ENCODE measurements around the gene NDUFV1. TPM values are rescaled to one million over a fixed set of nuclear protein-coding genes. Genes with fewer than 3 reads are reported as not detected.
"Not testable (repeated sequence)": the region's sequence is repeated elsewhere in the genome, so short reads cannot be mapped to it uniquely, and the experiment has no call there.

The NDUFV1 gene
- polyA plus RNA-seq, 2 of the 4 experiments (the other 2 are of a cell fraction), result 95.1 to 163 TPM

DNA sequence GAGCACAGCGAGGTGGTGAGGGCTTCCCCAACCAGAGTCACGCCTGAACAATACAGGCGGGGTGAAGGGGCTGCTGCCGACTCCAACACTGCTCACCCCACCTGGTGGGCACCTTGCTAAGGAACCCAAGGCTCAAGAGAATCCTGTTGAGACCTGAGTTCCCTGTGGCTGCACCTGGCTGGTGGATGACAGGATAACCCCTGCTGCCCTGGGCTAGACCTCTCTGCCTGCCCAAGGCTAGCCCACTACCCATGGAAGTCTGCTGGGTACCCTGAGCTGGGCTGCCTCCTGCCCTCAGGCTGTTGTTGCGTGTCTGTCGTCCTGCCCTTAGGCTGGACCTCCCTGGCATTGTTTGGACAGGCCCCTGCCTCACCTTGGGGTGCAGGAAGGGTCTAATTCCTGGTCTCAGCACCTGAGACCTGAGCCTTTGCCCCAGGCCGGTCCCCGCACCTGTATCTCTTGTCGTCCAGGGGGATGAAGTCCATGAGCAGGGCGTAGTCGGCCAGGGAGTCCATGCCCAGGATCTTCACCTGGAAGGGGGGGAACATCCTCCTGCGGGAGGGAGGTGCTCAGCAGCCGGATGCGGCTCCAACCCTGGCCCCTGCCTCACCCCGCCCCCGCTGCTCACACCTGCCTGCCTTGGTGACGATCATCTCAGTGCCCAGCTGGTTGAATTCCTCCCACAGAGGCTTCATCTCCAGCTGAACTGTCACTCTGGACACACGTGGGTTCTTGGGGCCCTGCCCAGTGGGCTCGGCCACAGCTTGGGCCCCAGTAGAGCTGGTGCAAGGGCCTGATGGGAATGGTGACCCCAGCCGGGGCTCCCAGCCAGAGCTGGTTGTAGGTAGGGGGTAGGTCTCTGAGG is 27.9 kb downstream of the NDUFV1 start (continued):
- TF ChIP-seq ZSCAN20 (CRISPR knock-in tag; IDR thresholded peaks at IDR 0.05) (no peak), NFE2L2 (conservative IDR thresholded peaks at IDR 0.05; ENCODE audit: low read length) (no peak), FOXS1 (CRISPR knock-in tag; IDR thresholded peaks at IDR 0.05) (no peak)

DNA sequence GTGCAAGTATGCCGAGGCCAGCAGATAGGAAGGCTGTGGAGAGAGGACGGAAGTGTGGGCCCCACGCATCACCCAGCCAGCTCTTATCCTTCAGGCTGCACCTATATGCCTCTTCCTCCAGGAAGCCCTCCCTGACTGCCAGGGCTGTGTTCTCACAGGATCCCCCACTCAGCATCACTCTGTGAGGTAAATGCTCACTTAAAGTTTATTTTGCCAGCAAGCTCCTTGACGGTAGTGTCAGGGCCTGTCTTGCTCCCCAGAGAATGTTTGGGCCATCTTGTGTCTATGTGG is 28.4 kb downstream of the NDUFV1 start:
- H3K9me3 ChIP-seq, result no peaks in the 10 kb centered on the region
- no peak overlapping the region for H3K4me2 ChIP-seq
- DNase-seq (ENCODE audit: low read depth in 1 of 2, low spot score in 1 of 2) (no peak), ATAC-seq (no peak), FAIRE-seq (no peak)
- peaks cover 6% of the 10 kb centered on the region; the same call in 2 of the 3 replicates for H3K4me1 ChIP-seq
- TF ChIP-seq ZFP36 (IDR thresholded peaks at IDR 0.05; ENCODE audit: borderline replicate concordance, partially characterized antibody) (peak; percentile 92), MYC (IDR thresholded peaks at IDR 0.05; ENCODE audit: borderline replicate concordance, low read length) (no peak), BHLHE40 (IDR thresholded peaks at IDR 0.05; ENCODE audit: low read depth, low read length) (no peak)
- no peak overlapping the region for H3K4me3 ChIP-seq
- WGBS (ENCODE audit: missing lambda C conversion rate), result 89% methylated on average over 4 of the region's 4 CpGs
- no peak overlapping the region for H3K27ac ChIP-seq
- ChIA-PET CTCF (interaction anchor here (1.0 to 14.1 kb wide), 9 partner anchors 7 to 79 kb away, joined by 3 to 181 read pairs (median 10); partner anchors contain the start of gene ACY3), POLR2A (no interaction called here)

DNA sequence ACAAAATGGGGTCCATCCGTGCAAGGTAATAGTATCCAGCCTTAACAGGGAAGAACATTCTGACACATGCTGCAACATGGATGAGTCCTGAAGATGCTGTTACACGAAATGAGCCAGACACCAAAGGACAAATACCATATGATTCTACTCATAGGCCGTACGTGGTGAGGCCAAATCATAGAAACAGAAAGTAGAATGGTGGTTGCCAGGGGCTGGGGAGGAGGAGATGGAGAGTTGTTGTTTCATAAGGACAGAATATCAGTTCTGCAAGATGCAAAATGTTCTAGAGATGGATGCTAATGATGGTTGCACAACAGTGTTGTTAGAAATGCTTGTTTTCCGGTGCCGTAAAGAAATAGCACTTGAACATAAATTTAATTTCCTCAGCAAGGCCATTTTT is 30.2 kb downstream of the NDUFV1 start:
- Histone ChIP-seq H3K4me1 (no peaks in the 10 kb centered on the region), H3K27ac (no peak overlapping the region), H3K4me3 (no peak overlapping the region), H3K4me2 (no peak overlapping the region), H3K9me3 (no peaks in the 10 kb centered on the region)
- TF ChIP-seq CHD4 (IDR thresholded peaks at IDR 0.05; ENCODE audit: borderline replicate concordance) (no peak), CBX8 (IDR thresholded peaks at IDR 0.05) (no peak), BHLHE40 (IDR thresholded peaks at IDR 0.05; ENCODE audit: low read depth, low read length) (no peak), ZSCAN20 (CRISPR knock-in tag; IDR thresholded peaks at IDR 0.05) (no peak), ESRRA (IDR thresholded peaks at IDR 0.05; ENCODE audit: borderline replicate concordance, low read length) (no peak), EHMT2 (IDR thresholded peaks at IDR 0.05; ENCODE audit: low read depth) (no peak), PHF8 (IDR thresholded peaks at IDR 0.05; ENCODE audit: borderline replicate concordance, low read depth) (no peak), TP53 (CRISPR knock-in tag; IDR thresholded peaks at IDR 0.05) (no peak), NFE2L2 (conservative IDR thresholded peaks at IDR 0.05; ENCODE audit: low read length) (no peak), HEYL (CRISPR knock-in tag; IDR thresholded peaks at IDR 0.05) (no peak), FOXS1 (CRISPR knock-in tag; IDR thresholded peaks at IDR 0.05) (no peak)
- TF ChIP-seq, protein P1, sequence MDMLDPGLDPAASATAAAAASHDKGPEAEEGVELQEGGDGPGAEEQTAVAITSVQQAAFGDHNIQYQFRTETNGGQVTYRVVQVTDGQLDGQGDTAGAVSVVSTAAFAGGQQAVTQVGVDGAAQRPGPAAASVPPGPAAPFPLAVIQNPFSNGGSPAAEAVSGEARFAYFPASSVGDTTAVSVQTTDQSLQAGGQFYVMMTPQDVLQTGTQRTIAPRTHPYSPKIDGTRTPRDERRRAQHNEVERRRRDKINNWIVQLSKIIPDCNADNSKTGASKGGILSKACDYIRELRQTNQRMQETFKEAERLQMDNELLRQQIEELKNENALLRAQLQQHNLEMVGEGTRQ (IDR thresholded peaks at IDR 0.05), result no peak
- TF ChIP-seq, protein P2, sequence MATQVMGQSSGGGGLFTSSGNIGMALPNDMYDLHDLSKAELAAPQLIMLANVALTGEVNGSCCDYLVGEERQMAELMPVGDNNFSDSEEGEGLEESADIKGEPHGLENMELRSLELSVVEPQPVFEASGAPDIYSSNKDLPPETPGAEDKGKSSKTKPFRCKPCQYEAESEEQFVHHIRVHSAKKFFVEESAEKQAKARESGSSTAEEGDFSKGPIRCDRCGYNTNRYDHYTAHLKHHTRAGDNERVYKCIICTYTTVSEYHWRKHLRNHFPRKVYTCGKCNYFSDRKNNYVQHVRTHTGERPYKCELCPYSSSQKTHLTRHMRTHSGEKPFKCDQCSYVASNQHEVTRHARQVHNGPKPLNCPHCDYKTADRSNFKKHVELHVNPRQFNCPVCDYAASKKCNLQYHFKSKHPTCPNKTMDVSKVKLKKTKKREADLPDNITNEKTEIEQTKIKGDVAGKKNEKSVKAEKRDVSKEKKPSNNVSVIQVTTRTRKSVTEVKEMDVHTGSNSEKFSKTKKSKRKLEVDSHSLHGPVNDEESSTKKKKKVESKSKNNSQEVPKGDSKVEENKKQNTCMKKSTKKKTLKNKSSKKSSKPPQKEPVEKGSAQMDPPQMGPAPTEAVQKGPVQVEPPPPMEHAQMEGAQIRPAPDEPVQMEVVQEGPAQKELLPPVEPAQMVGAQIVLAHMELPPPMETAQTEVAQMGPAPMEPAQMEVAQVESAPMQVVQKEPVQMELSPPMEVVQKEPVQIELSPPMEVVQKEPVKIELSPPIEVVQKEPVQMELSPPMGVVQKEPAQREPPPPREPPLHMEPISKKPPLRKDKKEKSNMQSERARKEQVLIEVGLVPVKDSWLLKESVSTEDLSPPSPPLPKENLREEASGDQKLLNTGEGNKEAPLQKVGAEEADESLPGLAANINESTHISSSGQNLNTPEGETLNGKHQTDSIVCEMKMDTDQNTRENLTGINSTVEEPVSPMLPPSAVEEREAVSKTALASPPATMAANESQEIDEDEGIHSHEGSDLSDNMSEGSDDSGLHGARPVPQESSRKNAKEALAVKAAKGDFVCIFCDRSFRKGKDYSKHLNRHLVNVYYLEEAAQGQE (IDR thresholded peaks at IDR 0.05), result no peak
- TF ChIP-seq, protein P3, sequence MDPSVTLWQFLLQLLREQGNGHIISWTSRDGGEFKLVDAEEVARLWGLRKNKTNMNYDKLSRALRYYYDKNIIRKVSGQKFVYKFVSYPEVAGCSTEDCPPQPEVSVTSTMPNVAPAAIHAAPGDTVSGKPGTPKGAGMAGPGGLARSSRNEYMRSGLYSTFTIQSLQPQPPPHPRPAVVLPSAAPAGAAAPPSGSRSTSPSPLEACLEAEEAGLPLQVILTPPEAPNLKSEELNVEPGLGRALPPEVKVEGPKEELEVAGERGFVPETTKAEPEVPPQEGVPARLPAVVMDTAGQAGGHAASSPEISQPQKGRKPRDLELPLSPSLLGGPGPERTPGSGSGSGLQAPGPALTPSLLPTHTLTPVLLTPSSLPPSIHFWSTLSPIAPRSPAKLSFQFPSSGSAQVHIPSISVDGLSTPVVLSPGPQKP (IDR thresholded peaks at IDR 0.05; ENCODE audit: low read depth, low read length), result no peak
- TF ChIP-seq, protein P4, sequence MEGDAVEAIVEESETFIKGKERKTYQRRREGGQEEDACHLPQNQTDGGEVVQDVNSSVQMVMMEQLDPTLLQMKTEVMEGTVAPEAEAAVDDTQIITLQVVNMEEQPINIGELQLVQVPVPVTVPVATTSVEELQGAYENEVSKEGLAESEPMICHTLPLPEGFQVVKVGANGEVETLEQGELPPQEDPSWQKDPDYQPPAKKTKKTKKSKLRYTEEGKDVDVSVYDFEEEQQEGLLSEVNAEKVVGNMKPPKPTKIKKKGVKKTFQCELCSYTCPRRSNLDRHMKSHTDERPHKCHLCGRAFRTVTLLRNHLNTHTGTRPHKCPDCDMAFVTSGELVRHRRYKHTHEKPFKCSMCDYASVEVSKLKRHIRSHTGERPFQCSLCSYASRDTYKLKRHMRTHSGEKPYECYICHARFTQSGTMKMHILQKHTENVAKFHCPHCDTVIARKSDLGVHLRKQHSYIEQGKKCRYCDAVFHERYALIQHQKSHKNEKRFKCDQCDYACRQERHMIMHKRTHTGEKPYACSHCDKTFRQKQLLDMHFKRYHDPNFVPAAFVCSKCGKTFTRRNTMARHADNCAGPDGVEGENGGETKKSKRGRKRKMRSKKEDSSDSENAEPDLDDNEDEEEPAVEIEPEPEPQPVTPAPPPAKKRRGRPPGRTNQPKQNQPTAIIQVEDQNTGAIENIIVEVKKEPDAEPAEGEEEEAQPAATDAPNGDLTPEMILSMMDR (IDR thresholded peaks at IDR 0.05), result no peak
- FAIRE-seq (no peak), ATAC-seq (no peak), DNase-seq (ENCODE audit: low read depth in 1 of 2, low spot score in 1 of 2) (no peak)
- POLR2A ChIA-PET, result no interaction called here
- 66% methylated on average over 6 of the region's 6 CpGs for WGBS (ENCODE audit: missing lambda C conversion rate)
- CTCF ChIA-PET, result interaction anchor here (1.8 to 6.0 kb wide), 5 partner anchors 9 to 55 kb away, joined by 4 to 29 read pairs (median 18); partner anchors contain the start of gene ACY3

DNA sequence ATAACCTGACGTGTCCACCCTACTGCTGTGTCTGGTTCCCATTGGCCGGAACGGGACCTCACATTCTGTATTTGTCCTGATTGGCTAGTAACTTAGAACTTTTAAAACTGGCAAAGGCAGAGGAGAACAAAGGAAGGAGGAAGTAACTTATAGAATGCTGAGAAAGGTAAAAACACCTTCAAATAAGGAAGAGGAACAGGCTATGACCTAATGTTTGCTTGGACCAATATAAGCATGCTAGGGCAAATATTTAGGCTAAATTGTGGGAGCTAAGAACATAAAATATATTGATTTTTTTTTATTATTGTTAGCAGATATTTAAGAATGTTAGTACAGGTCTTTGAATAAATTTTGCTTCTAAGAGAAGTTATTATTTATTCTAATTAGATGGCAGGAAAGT is 30.7 kb downstream of the NDUFV1 start:
- H3K4me3 ChIP-seq; FAIRE-seq; H3K9me3 ChIP-seq; H3K27ac ChIP-seq; H3K4me2 ChIP-seq; ATAC-seq; H3K4me1 ChIP-seq; POLR2A ChIA-PET; DNase-seq (ENCODE audit: low read depth in 1 of 2, low spot score in 1 of 2): not testable (repeated sequence)
- 89% methylated on average over 3 of the region's 3 CpGs for WGBS (ENCODE audit: missing lambda C conversion rate)
- CTCF ChIA-PET, result interaction anchor here (1.8 to 6.0 kb wide), 4 partner anchors 10 to 54 kb away, joined by 4 to 29 read pairs (median 18); no protein-coding TSS in a partner anchor
